ENCODE data around the gene GCNA.

GCNA gene

DNA sequence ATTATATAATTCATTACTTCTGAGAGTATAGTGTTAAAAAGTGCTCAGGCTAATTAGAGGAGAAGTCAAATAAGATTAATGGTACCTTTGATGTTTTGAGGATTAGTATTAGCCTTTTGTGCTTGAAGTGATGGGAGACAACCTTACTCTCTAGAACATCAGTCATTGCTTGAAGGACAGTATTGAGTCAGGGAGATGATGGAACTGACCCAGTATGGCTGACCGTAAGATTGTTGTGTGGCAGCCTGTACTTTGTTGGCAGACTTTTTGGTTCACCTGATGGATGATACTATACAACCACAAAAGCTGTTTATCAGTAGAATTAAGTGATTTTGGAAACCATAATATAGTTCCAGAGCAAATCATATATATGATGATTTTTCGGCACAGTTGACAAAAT, 35.4 kb upstream of the GCNA start:
- H3K4me3 ChIP-seq (ENCODE audit: low read depth, low read length) = no peak overlapping the region
- no peak for DNase-seq (ENCODE audit: low read depth)
- TF ChIP-seq, protein P1, sequence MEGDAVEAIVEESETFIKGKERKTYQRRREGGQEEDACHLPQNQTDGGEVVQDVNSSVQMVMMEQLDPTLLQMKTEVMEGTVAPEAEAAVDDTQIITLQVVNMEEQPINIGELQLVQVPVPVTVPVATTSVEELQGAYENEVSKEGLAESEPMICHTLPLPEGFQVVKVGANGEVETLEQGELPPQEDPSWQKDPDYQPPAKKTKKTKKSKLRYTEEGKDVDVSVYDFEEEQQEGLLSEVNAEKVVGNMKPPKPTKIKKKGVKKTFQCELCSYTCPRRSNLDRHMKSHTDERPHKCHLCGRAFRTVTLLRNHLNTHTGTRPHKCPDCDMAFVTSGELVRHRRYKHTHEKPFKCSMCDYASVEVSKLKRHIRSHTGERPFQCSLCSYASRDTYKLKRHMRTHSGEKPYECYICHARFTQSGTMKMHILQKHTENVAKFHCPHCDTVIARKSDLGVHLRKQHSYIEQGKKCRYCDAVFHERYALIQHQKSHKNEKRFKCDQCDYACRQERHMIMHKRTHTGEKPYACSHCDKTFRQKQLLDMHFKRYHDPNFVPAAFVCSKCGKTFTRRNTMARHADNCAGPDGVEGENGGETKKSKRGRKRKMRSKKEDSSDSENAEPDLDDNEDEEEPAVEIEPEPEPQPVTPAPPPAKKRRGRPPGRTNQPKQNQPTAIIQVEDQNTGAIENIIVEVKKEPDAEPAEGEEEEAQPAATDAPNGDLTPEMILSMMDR (IDR thresholded peaks at IDR 0.05; ENCODE audit: control insufficient read depth, extremely low read depth, insufficient read depth) = no peak

- TF ChIP-seq, protein P1 (IDR thresholded peaks at IDR 0.05; ENCODE audit: control insufficient read depth, extremely low read depth, insufficient read depth) = no peak
- H3K4me3 ChIP-seq (ENCODE audit: low read depth, low read length) = no peak overlapping the region
- DNase-seq (ENCODE audit: low read depth) = no peak
Measured at GRCh38 chrX:71543316-71543715, 34.9 kb upstream of the GCNA start.

- no peak overlapping the region for H3K4me3 ChIP-seq (ENCODE audit: low read depth, low read length)
- TF ChIP-seq, protein P1 (IDR thresholded peaks at IDR 0.05; ENCODE audit: control insufficient read depth, extremely low read depth, insufficient read depth) = no peak
- DNase-seq (ENCODE audit: low read depth) = no peak
Measured at GRCh38 chrX:71545364-71545763, 32.9 kb upstream of the GCNA start.

DNA sequence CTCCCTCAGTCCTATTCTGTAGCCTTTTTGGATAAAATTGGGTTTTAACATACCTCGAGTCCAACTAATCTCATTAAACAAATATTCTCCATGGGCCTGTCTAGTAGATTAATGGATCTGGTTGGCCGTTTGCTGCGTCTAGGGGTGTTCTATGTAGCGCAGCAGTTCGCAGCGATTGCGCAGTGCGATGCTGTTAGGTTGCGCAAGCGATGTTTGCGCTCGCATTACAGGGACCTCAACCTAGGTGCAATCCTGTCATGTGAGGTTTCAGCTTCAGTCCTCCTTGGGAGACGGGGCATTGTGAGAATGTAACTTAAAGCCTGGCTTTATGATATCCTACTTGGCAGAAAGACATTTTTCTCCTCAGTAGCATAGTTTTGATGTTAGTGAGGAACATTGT, 31.4 kb upstream of the GCNA start:
- TF ChIP-seq, protein P1 (IDR thresholded peaks at IDR 0.05; ENCODE audit: control insufficient read depth, extremely low read depth, insufficient read depth) = no peak
- H3K4me3 ChIP-seq (ENCODE audit: low read depth, low read length) = no peak overlapping the region
- no peak for DNase-seq (ENCODE audit: low read depth)

GRCh38 chrX:71547339-71547738, 30.9 kb upstream of the GCNA start:
- TF ChIP-seq, protein P1 (IDR thresholded peaks at IDR 0.05; ENCODE audit: control insufficient read depth, extremely low read depth, insufficient read depth) = no peak

GRCh38 chrX:71549986-71550385, 28.3 kb upstream of the GCNA start:
- H3K4me3 ChIP-seq (ENCODE audit: low read depth, low read length) = no peak overlapping the region
- TF ChIP-seq, protein P1 (IDR thresholded peaks at IDR 0.05; ENCODE audit: control insufficient read depth, extremely low read depth, insufficient read depth) = no peak
- no peak for DNase-seq (ENCODE audit: low read depth)

More at GRCh38 chrX:71547339-71547738, 30.9 kb upstream of the GCNA start:
- no peak overlapping the region for H3K4me3 ChIP-seq (ENCODE audit: low read depth, low read length)
- no peak for DNase-seq (ENCODE audit: low read depth)

GRCh38 chrX:71550578-71550977, 27.7 kb upstream of the GCNA start:
- TF ChIP-seq, protein P1 (IDR thresholded peaks at IDR 0.05; ENCODE audit: control insufficient read depth, extremely low read depth, insufficient read depth) = no peak
- no peak for DNase-seq (ENCODE audit: low read depth)

More at GRCh38 chrX:71550578-71550977, 27.7 kb upstream of the GCNA start:
- H3K4me3 ChIP-seq (ENCODE audit: low read depth, low read length) = no peak overlapping the region
